Activated CD4-positive, CD25-positive, alpha-beta regulatory T cell treated with anti-CD3 and anti-CD28 coated beads, Interleukin-2, amount 50 U/mL, for 24 hours (primary cell): ENCODE data around the gene POM121L2.
"Not testable (repeated sequence)": the region's sequence is repeated elsewhere in the genome, so short reads cannot be mapped to it uniquely, and the experiment has no call there.

Experiments
- ATAC-seq, 2 donors: fragments of 150-1000 bp; cut with Tn5 transposase; one replicate each; pipeline ENCODE4 v1.10.0; 2021; ENCODE audit warnings: mild to moderate bottlenecking in 1 of 2, moderate library complexity in 1 of 2

Gene POM121L2

GRCh38 chr6:27293436-27294098 is 18.5 kb downstream of the POM121L2 start:
- no peak for ATAC-seq

GRCh38 chr6:27290850-27291208 is 21.2 kb downstream of the POM121L2 start:
- no peak for ATAC-seq

DNA sequence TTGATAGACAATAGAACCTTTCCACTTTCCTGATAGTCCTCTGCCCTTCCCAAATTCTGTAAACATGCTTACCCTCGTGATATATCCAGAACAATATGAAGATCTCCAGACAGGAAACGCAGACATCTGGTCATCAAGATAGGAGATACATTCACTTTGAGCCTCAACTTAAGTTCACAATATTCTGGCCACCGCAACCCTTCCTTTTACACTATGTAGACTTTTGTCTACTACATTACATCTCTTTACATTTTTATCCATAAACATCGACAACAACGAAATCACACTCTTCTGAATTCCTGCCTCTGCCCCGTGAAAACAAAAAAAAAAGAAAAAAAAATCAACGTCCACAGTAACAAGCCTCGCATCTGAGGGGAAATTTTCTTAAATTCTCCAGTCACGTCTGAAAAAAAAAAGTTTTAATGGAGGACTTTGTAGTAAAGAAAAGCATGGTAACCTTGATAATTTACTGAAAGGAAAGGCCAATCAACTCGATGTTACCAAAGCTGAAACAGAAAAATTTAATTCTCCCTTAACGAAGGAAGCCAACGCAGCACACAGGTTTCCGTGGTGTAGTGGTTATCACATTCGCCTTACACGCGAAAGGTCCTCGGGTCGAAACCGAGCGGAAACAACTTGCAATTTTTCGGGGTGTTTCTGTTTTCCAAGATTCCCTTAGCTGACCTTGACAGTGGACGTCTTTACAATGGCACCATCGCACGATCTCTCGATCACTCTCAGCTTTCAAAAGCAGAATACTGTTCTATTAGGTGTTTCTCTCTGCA is 21.8 kb downstream of the POM121L2 start:
- ATAC-seq: no peak

GRCh38 chr6:27288136-27289044 is 23.7 kb downstream of the POM121L2 start:
- no peak for ATAC-seq

DNA sequence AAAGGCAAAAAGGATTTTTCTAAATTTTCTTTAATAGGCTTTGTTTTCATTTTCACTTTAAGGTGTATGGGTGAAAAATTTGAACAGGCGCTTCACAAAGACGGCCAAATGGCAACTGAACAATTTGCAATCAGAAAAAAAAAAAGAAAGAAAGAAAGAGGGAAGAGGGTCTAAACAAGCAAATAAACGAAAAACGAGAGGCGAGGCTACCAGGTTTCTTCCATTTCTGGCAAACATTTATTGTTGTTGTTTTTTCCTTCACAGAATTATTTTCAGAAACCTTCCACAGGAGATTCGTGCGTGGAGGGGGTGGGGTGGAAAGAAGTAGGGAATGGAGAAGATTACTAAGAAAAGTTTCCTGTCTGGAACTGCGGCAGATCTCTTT is 24.3 kb downstream of the POM121L2 start:
- ATAC-seq: no peak

DNA sequence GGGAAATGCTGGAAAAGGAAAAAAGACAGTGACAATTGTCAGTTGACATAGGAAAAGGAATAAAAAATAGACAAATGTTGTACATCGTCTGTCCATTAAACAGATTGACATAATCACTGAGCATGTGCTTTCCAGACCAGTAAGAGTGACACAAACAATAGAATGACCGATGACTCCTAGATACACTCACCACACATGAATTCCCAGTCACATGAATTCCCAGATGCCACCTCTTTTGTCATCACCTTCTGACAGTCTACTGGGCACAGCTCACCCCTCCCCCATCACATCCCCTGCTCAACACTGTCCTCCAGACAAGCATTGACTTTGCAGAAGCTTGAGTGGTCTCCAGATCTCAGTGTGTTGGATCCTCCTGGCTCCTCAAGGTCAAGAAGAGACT is 25.9 kb downstream of the POM121L2 start:
- no peak for ATAC-seq

- ATAC-seq: no peak
These were observed 28.8 kb downstream of the POM121L2 start for GRCh38 chr6:27283279-27283678.

DNA sequence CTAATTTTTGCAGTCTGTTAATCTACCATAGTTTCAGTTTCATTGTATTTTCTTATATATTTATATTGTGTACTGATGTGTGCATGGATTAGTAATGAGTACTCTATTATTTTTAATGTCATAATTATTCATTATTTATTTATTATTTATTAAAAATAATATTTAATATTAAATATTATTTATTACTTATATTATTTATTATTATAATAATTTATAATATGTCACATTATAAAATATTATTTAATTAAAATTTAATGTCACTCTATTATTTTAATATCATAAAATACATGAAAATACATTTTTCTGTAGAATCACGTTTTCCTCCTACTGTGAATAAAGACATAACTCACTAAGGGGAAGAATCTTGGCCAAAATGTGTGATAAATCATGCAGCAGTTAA is 30.5 kb downstream of the POM121L2 start:
- no peak for ATAC-seq

DNA sequence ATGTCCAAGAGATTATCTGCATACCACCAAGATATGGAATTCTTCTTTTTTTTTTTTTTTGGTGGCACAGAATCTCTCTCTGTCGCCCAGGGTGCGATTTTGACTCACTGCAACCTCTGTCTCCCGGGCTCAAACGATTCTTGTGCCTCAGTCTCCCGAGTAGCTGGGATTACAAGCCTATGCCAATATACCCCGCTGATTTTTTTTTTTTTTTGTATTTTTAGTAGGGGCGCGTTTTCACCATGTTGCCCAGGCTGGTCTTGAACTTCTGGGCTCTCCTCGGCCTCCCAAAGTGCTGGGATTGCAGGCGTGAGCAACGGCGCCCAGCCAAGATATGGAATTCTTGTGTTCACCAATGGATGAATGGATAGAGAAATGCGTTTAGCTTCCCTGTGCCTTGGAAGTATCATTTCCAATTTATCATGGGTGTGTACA is 31.0 kb downstream of the POM121L2 start:
- ATAC-seq: no peak

DNA sequence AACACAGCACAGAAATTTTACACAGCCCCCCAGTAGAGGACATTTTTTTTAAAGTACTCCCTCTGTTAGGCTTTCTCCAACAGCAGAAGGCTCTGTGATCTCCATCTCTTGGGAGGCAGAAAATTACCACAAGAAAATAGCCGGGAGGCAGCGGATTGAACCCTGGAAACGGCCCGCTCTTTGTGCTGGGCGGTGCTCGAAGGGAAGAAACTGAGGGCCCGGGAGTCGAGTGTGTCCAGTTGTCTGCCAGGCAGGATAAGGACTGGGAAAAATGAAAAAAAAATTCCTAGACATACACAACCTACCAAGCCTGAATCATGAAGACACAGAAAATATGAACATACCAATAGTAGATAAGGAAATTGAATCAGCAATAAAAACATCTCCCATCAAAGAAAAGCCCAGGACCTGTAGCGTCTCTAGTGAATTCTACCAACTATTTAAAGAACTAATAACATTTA is 31.5 kb downstream of the POM121L2 start:
- ATAC-seq: no peak

GRCh38 chr6:27280064-27280539 is 32.0 kb downstream of the POM121L2 start:
- ATAC-seq: no peak

GRCh38 chr6:27279513-27280063 is 32.5 kb downstream of the POM121L2 start:
- no peak for ATAC-seq

DNA sequence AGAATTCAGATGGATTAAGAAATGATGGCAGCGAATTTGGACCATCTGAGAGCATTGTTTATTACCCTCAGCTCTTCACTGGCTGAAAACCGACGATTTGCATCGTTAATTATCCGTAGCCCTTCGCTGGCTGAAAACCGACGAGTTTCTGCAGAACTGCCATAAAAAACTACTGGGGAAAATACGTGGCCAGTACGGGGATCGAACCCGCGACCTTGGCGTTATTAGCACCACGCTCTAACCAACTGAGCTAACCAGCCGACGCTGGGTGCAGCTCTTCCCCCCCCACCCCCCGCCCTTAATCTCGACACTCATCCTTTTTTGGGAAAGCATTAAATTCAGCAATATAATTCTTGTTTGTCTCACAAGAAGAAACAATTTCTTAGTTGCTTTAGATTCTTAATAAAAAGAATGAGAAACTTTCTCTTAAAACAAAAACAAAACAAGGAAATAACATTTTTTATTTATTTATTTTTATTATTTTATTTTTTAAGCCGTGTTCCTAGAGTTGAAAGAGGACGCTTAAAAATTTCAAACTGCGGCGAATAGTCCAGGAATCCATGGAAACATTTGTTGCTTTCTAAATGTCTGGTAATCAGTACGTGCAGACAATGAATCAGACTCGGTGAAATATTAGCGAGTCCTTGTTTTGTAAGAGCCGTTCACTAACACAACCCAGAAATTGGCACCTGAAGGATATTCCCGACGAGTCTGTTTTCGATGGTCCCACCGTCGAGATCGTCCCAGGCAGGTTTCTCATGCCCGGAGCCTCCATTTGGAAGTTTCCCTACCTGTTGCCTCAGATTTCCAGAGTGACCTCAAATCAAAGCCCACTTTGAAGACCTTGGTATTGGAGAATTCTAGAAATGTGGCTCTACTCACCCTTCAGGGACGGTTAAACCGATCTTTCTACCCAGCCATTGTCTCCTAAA is 36.8 kb downstream of the POM121L2 start:
- ATAC-seq: no peak

GRCh38 chr6:27273783-27274182 is 38.3 kb downstream of the POM121L2 start:
- ATAC-seq: no peak

- ATAC-seq: no peak
These were observed 43.3 kb downstream of the POM121L2 start for GRCh38 chr6:27268803-27269202.

DNA sequence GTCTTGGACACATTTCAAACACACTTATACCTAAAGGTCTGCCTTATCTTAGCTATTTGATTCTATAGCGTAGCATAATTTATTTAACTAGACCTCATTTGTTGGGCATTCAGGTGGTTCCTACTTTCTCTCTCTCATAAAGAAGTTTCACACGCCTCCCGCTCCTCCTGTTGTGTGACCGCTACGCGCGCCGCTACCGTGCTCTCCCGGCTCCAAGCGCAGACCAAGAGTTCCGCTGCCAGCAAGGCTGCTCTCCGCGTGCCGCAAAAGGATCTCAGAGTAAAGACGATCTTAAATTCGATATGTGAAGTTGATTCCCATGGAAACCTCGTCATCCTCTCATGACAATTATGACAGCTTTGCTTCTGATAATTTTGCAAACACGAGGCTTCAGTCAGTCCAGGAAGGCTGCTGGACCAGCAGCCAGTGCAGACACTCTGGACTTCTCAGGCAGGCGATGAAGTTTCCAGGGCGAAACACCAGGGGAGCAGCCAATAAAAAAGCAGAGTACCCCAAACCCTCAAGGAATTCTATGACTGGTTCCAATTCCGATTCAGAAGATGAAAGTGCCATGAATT is 44.1 kb downstream of the POM121L2 start:
- no peak for ATAC-seq

- not testable (repeated sequence) for ATAC-seq
These were observed 45.1 kb downstream of the POM121L2 start for GRCh38 chr6:27267003-27267402.

DNA sequence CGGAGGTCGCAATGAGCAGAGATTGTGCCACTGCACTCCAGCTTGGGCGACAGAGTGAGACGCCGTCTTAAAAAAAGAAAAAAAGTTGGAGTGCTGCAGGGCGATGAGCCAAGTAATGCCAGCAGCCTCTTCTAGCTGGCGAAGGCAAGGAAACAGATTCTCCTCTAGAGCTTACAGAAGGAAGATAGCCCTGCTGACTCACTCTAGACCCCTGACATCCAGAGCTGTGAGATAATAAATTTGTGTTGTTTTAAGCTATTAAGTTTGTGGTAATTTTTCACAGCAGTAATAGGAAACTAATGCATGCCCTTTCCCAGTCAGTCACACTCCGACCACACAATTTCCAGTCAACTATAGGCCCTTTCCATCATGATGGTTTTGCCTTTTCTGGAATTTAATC is 48.2 kb downstream of the POM121L2 start:
- no peak for ATAC-seq

DNA sequence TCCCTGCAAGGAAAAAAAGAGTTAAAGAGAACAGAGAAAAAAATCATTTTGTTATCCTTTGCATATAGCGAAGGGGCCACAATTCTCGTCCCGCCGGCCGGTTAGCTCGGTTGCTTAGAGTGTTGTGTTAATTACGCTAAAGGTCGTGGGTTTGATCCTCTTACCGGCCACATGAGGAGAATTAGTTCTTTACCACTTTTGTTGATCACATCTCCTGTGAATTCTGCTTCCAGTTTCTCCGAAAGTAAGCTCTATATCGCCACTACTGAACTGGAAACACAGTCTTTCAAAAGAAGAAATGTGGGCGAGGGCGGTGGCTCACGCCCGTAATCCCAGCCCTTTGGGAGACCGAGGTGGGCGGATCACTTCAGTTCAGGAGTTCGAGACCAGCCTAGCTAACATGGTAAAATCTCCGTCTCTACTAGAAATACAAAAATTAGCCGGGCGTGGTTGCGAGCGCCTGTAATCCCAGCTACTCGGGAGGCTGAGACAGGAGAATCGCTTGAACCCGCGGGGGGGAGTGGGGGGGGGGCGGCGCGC is 51.2 kb downstream of the POM121L2 start:
- ATAC-seq: no peak

DNA sequence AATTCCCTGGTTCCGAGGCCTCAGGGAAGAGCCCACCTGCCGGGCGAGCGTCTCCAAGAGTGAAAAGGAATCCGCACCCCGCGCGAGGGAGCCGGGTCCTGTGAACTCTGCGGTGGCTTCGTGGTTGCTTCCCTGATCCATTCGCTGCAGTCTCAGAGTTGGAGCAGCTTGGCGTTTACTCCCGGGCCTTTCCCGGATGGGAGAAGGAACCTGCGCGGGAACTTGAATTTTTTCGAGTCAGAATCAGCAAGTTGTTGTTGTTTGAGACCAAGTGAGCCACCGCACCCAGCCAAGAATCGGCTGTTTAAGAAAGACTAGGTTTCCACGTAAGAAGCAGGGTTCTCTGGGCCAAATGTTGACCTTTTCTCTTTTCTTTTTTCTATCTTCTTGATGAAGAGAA is 51.7 kb downstream of the POM121L2 start:
- no peak for ATAC-seq
